ENCODE data around the gene OPCML. TPM values are rescaled to one million over a fixed set of nuclear protein-coding genes. Genes with fewer than 3 reads are reported as not detected.

The OPCML gene
- total RNA-seq, 2 experiments from 2014 or later = not detected

- Mint-ChIP-seq H3K9me3 (ENCODE audit: insufficient read depth) (no peaks in the 10 kb centered on the region), H3K4me3 (no peak overlapping the region), H3K36me3 (ENCODE audit: low read depth) (no peaks in the 10 kb centered on the region), H3K4me1 (ENCODE audit: low read depth) (no peaks in the 10 kb centered on the region), H3K27me3 (ENCODE audit: low read depth) (no peaks in the 10 kb centered on the region), H3K27ac (no peak overlapping the region)
- DNase-seq (no peak), ATAC-seq (no peak)
- ChIA-PET CTCF (interaction anchor here (1.5 kb wide), 1 partner anchor 11 kb away, joined by 6 read pairs; no protein-coding TSS in a partner anchor), POLR2A (no interaction called here)
These were observed 747.9 kb downstream of the OPCML start for GRCh38 chr11:132784441-132784840.

- ChIA-PET CTCF (no interaction called here), POLR2A (no interaction called here)
- DNase-seq = no peak
- Mint-ChIP-seq H3K36me3 (ENCODE audit: low read depth) (no peaks in the 10 kb centered on the region), H3K27ac (no peak overlapping the region), H3K4me1 (ENCODE audit: low read depth) (peaks cover 7% of the 10 kb centered on the region), H3K9me3 (ENCODE audit: insufficient read depth) (no peaks in the 10 kb centered on the region), H3K27me3 (ENCODE audit: low read depth) (no peaks in the 10 kb centered on the region), H3K4me3 (no peak overlapping the region)
- ATAC-seq = no peak
These were observed 750.2 kb downstream of the OPCML start for GRCh38 chr11:132782102-132782501.

- CTCF ChIA-PET = no interaction called here
These were observed 752.3 kb downstream of the OPCML start for GRCh38 chr11:132780046-132780445.

GRCh38 chr11:132779497-132779896, 752.8 kb downstream of the OPCML start:
- H3K36me3 Mint-ChIP-seq (ENCODE audit: low read depth) = no peaks in the 10 kb centered on the region
- POLR2A ChIA-PET = no interaction called here
- no peak overlapping the region for H3K4me3 Mint-ChIP-seq
- peaks cover 28% of the 10 kb centered on the region for H3K4me1 Mint-ChIP-seq (ENCODE audit: low read depth)
- CTCF ChIA-PET = no interaction called here
- ATAC-seq = no peak
- H3K27ac Mint-ChIP-seq = no peak overlapping the region
- DNase-seq = no peak
- H3K27me3 Mint-ChIP-seq (ENCODE audit: low read depth) = no peaks in the 10 kb centered on the region
- no peaks in the 10 kb centered on the region for H3K9me3 Mint-ChIP-seq (ENCODE audit: insufficient read depth)

More at GRCh38 chr11:132780046-132780445, 752.3 kb downstream of the OPCML start:
- Mint-ChIP-seq H3K4me1 (ENCODE audit: low read depth) (peaks cover 26% of the 10 kb centered on the region), H3K4me3 (no peak overlapping the region), H3K27me3 (ENCODE audit: low read depth) (no peaks in the 10 kb centered on the region), H3K36me3 (ENCODE audit: low read depth) (no peaks in the 10 kb centered on the region), H3K9me3 (ENCODE audit: insufficient read depth) (no peaks in the 10 kb centered on the region), H3K27ac (no peak overlapping the region)
- no peak for ATAC-seq
- POLR2A ChIA-PET = no interaction called here
- no peak for DNase-seq

- Mint-ChIP-seq H3K36me3 (ENCODE audit: low read depth) (no peaks in the 10 kb centered on the region), H3K27me3 (ENCODE audit: low read depth) (no peaks in the 10 kb centered on the region), H3K27ac (peak overlapping the region; percentile 47), H3K4me3 (no peak overlapping the region), H3K9me3 (ENCODE audit: insufficient read depth) (no peaks in the 10 kb centered on the region), H3K4me1 (ENCODE audit: low read depth) (peaks cover 45% of the 10 kb centered on the region)
- ATAC-seq = peak; percentile 34
- POLR2A ChIA-PET = no interaction called here
- no peak for DNase-seq
- CTCF ChIA-PET = no interaction called here
These were observed 755.0 kb downstream of the OPCML start for GRCh38 chr11:132777067-132777975.

- H3K36me3 Mint-ChIP-seq (ENCODE audit: low read depth) = peaks cover 2% of the 10 kb centered on the region
- peak overlapping the region; percentile 68 for H3K27ac Mint-ChIP-seq
- ATAC-seq (no peak), DNase-seq (no peak)
- peak overlapping the region; percentile 34 for H3K4me3 Mint-ChIP-seq
- POLR2A ChIA-PET = no interaction called here
- CTCF ChIA-PET = interaction anchor here (1.5 kb wide), 1 partner anchor 54 kb away, joined by 3 read pairs; no protein-coding TSS in a partner anchor
- peaks cover 55% of the 10 kb centered on the region for H3K4me1 Mint-ChIP-seq (ENCODE audit: low read depth)
- no peaks in the 10 kb centered on the region for H3K9me3 Mint-ChIP-seq (ENCODE audit: insufficient read depth)
- no peaks in the 10 kb centered on the region for H3K27me3 Mint-ChIP-seq (ENCODE audit: low read depth)
These were observed 758.5 kb downstream of the OPCML start for GRCh38 chr11:132773751-132774150.

- peak overlapping the region; percentile 68 for H3K27ac Mint-ChIP-seq
- peak; percentile 50 for DNase-seq
- no peaks in the 10 kb centered on the region for H3K9me3 Mint-ChIP-seq (ENCODE audit: insufficient read depth)
- ChIA-PET POLR2A (no interaction called here), CTCF (interaction anchor here (1.5 kb wide), 1 partner anchor 53 kb away, joined by 3 read pairs; no protein-coding TSS in a partner anchor)
- peaks cover 55% of the 10 kb centered on the region for H3K4me1 Mint-ChIP-seq (ENCODE audit: low read depth)
- peaks cover 2% of the 10 kb centered on the region for H3K36me3 Mint-ChIP-seq (ENCODE audit: low read depth)
- peaks cover 3% of the 10 kb centered on the region for H3K27me3 Mint-ChIP-seq (ENCODE audit: low read depth)
- ATAC-seq = peak; percentile 85
- H3K4me3 Mint-ChIP-seq = peak overlapping the region; percentile 34
These were observed 759.4 kb downstream of the OPCML start for GRCh38 chr11:132772703-132773545.

- no peak for DNase-seq
- ATAC-seq = no peak
- POLR2A ChIA-PET = no interaction called here
- CTCF ChIA-PET = no interaction called here
- H3K4me1 Mint-ChIP-seq (ENCODE audit: low read depth) = peaks cover 44% of the 10 kb centered on the region
- no peak overlapping the region for H3K27ac Mint-ChIP-seq
- no peaks in the 10 kb centered on the region for H3K9me3 Mint-ChIP-seq (ENCODE audit: insufficient read depth)
- peaks cover 4% of the 10 kb centered on the region for H3K27me3 Mint-ChIP-seq (ENCODE audit: low read depth)
- H3K36me3 Mint-ChIP-seq (ENCODE audit: low read depth) = peaks cover 2% of the 10 kb centered on the region
- H3K4me3 Mint-ChIP-seq = no peak overlapping the region
These were observed 760.6 kb downstream of the OPCML start for GRCh38 chr11:132771746-132772145.

- H3K4me1 Mint-ChIP-seq (ENCODE audit: low read depth) = peaks cover 37% of the 10 kb centered on the region
- ChIA-PET POLR2A (no interaction called here), CTCF (no interaction called here)
- H3K4me3 Mint-ChIP-seq = no peak overlapping the region
- no peak overlapping the region for H3K27ac Mint-ChIP-seq
- peaks cover 2% of the 10 kb centered on the region for H3K36me3 Mint-ChIP-seq (ENCODE audit: low read depth)
- peaks cover 4% of the 10 kb centered on the region for H3K27me3 Mint-ChIP-seq (ENCODE audit: low read depth)
- DNase-seq (no peak), ATAC-seq (no peak)
- H3K9me3 Mint-ChIP-seq (ENCODE audit: insufficient read depth) = no peaks in the 10 kb centered on the region
These were observed 761.3 kb downstream of the OPCML start for GRCh38 chr11:132770829-132771530.

GRCh38 chr11:132763503-132763902, 768.8 kb downstream of the OPCML start:
- Mint-ChIP-seq H3K27me3 (ENCODE audit: low read depth) (peaks cover 4% of the 10 kb centered on the region), H3K36me3 (ENCODE audit: low read depth) (peaks cover 4% of the 10 kb centered on the region), H3K27ac (no peak overlapping the region), H3K4me1 (ENCODE audit: low read depth) (no peaks in the 10 kb centered on the region), H3K4me3 (no peak overlapping the region), H3K9me3 (ENCODE audit: insufficient read depth) (peaks cover 19% of the 10 kb centered on the region)
- no peak for ATAC-seq
- ChIA-PET POLR2A (no interaction called here), CTCF (no interaction called here)
- DNase-seq = no peak

- no peak overlapping the region for H3K4me3 Mint-ChIP-seq
- peaks cover 4% of the 10 kb centered on the region for H3K36me3 Mint-ChIP-seq (ENCODE audit: low read depth)
- ChIA-PET CTCF (no interaction called here), POLR2A (no interaction called here)
- H3K27me3 Mint-ChIP-seq (ENCODE audit: low read depth) = no peaks in the 10 kb centered on the region
- H3K9me3 Mint-ChIP-seq (ENCODE audit: insufficient read depth) = peaks cover 9% of the 10 kb centered on the region
- no peak overlapping the region for H3K27ac Mint-ChIP-seq
- no peaks in the 10 kb centered on the region for H3K4me1 Mint-ChIP-seq (ENCODE audit: low read depth)
- DNase-seq (no peak), ATAC-seq (no peak)
These were observed 776.4 kb downstream of the OPCML start for GRCh38 chr11:132755934-132756333.

Data from activated CD8-positive, alpha-beta T cell treated with anti-CD3 and anti-CD28 coated beads, Interleukin-2, amount 10 ng/mL, durations not matched to agents 7 days and 5 days (primary cell).